Measurements from ENCODE around the gene DCX.

GRCh38 chrX:111407948-111408347, 4.0 kb downstream of the DCX start:
- TF ChIP-seq, protein P1, sequence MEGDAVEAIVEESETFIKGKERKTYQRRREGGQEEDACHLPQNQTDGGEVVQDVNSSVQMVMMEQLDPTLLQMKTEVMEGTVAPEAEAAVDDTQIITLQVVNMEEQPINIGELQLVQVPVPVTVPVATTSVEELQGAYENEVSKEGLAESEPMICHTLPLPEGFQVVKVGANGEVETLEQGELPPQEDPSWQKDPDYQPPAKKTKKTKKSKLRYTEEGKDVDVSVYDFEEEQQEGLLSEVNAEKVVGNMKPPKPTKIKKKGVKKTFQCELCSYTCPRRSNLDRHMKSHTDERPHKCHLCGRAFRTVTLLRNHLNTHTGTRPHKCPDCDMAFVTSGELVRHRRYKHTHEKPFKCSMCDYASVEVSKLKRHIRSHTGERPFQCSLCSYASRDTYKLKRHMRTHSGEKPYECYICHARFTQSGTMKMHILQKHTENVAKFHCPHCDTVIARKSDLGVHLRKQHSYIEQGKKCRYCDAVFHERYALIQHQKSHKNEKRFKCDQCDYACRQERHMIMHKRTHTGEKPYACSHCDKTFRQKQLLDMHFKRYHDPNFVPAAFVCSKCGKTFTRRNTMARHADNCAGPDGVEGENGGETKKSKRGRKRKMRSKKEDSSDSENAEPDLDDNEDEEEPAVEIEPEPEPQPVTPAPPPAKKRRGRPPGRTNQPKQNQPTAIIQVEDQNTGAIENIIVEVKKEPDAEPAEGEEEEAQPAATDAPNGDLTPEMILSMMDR (IDR thresholded peaks at IDR 0.05) = no peak
- no peak for TF ChIP-seq POLR2A (IDR thresholded peaks at IDR 0.05)
